Measurements from ENCODE around the gene VSIG10L2. TPM values are rescaled to one million over a fixed set of nuclear protein-coding genes. Genes with fewer than 3 reads are reported as not detected.

The VSIG10L2 gene
- total RNA-seq, 1 experiment from 2014 or later, result not detected

GRCh38 chr11:125929445-125930075, 16.3 kb upstream of the VSIG10L2 start:
- ChIA-PET POLR2A (ENCODE audit: low non-redundant PET) (no interaction called here), CTCF (no interaction called here)
- Histone ChIP-seq H3K9me3 (ENCODE audit: low read depth, low read length, poor library complexity, severe bottlenecking) (no peaks in the 10 kb centered on the region), H3K27me3 (replicated peaks; ENCODE audit: insufficient read depth, low read depth, low read length, poor library complexity) (peaks cover 8% of the 10 kb centered on the region), H3K4me1 (ENCODE audit: insufficient read depth, low read length, poor library complexity, severe bottlenecking) (no peaks in the 10 kb centered on the region), H3K27ac (ENCODE audit: low read depth, low read length, poor library complexity, severe bottlenecking) (no peak overlapping the region), H3K36me3 (ENCODE audit: insufficient read depth, low read length, poor library complexity, severe bottlenecking) (no peaks in the 10 kb centered on the region), H3K4me3 (ENCODE audit: low read depth, low read length, poor library complexity, severe bottlenecking) (no peak overlapping the region)
- no peak for DNase-seq (ENCODE audit: low spot score)
- intact Hi-C loops (cut with micrococcal nuclease; ENCODE audit: unreplicated experiment), result loop anchor here (5.0 kb wide), 1 partner anchor 133 kb away; the partner anchor contains the start of gene CDON
- no TSS peak for BruUV-seq (replicated peaks)
- TF ChIP-seq CTCF (conservative IDR thresholded peaks at IDR 0.05; ENCODE audit: low read depth, low read length) (no peak), EZH2 (IDR thresholded peaks at IDR 0.05; ENCODE audit: borderline replicate concordance, low read depth, low read length, poor library complexity, severe bottlenecking) (no peak)

GRCh38 chr11:125930076-125930450, 15.8 kb upstream of the VSIG10L2 start:
- Histone ChIP-seq H3K27ac (ENCODE audit: low read depth, low read length, poor library complexity, severe bottlenecking) (no peak overlapping the region), H3K4me1 (ENCODE audit: insufficient read depth, low read length, poor library complexity, severe bottlenecking) (no peaks in the 10 kb centered on the region), H3K27me3 (replicated peaks; ENCODE audit: insufficient read depth, low read depth, low read length, poor library complexity) (peaks cover 8% of the 10 kb centered on the region), H3K4me3 (ENCODE audit: low read depth, low read length, poor library complexity, severe bottlenecking) (no peak overlapping the region), H3K9me3 (ENCODE audit: low read depth, low read length, poor library complexity, severe bottlenecking) (no peaks in the 10 kb centered on the region), H3K36me3 (ENCODE audit: insufficient read depth, low read length, poor library complexity, severe bottlenecking) (no peaks in the 10 kb centered on the region)
- TF ChIP-seq EZH2 (IDR thresholded peaks at IDR 0.05; ENCODE audit: borderline replicate concordance, low read depth, low read length, poor library complexity, severe bottlenecking) (no peak), CTCF (conservative IDR thresholded peaks at IDR 0.05; ENCODE audit: low read depth, low read length) (no peak)
- POLR2A ChIA-PET (ENCODE audit: low non-redundant PET), result no interaction called here
- no TSS peak for BruUV-seq (replicated peaks)
- no peak for DNase-seq (ENCODE audit: low spot score)
- intact Hi-C loops (cut with micrococcal nuclease; ENCODE audit: unreplicated experiment), result no loop called here
- CTCF ChIA-PET, result no interaction called here

GRCh38 chr11:125931116-125931515, 14.7 kb upstream of the VSIG10L2 start:
- intact Hi-C loops (cut with micrococcal nuclease; ENCODE audit: unreplicated experiment), result no loop called here
- no peak for DNase-seq (ENCODE audit: low spot score)
- H3K36me3 ChIP-seq (ENCODE audit: insufficient read depth, low read length, poor library complexity, severe bottlenecking), result no peaks in the 10 kb centered on the region
- no peaks in the 10 kb centered on the region for H3K4me1 ChIP-seq (ENCODE audit: insufficient read depth, low read length, poor library complexity, severe bottlenecking)
- ChIA-PET CTCF (no interaction called here), POLR2A (ENCODE audit: low non-redundant PET) (no interaction called here)
- no peaks in the 10 kb centered on the region for H3K9me3 ChIP-seq (ENCODE audit: low read depth, low read length, poor library complexity, severe bottlenecking)
- BruUV-seq (replicated peaks), result no TSS peak
- no peak overlapping the region for H3K4me3 ChIP-seq (ENCODE audit: low read depth, low read length, poor library complexity, severe bottlenecking)
- no peak overlapping the region for H3K27ac ChIP-seq (ENCODE audit: low read depth, low read length, poor library complexity, severe bottlenecking)
- H3K27me3 ChIP-seq (replicated peaks; ENCODE audit: insufficient read depth, low read depth, low read length, poor library complexity), result peaks cover 8% of the 10 kb centered on the region
- TF ChIP-seq EZH2 (IDR thresholded peaks at IDR 0.05; ENCODE audit: borderline replicate concordance, low read depth, low read length, poor library complexity, severe bottlenecking), result no peak
- TF ChIP-seq CTCF (conservative IDR thresholded peaks at IDR 0.05; ENCODE audit: low read depth, low read length), result no peak
